Esophagus muscularis mucosa (tissue), 4 donors: ENCODE results near the gene GPATCH3. TPM values are rescaled to one million over a fixed set of nuclear protein-coding genes. Genes with fewer than 3 reads are reported as not detected.

Experiments used
- DNase-seq: peaks from one replicate; pipeline ENCODE4 v3.0.0-alpha.2; 2017; ENCODE audit errors: extremely low spot score
- H3K27ac ChIP-seq, 4 donors: fragments of 200-600 bp; sonication (generic); replicated peaks in 1 of 4; 1 replicate in 3 of 4; 2 replicates in 1 of 4; pipeline ENCODE4 v1.5.1; 2016 to 2019; ENCODE audit warnings: mild to moderate bottlenecking in 1 of 4
- H3K27me3 ChIP-seq, 4 donors: fragments of 200-600 bp; sonication (generic); one replicate each; pipeline versions ENCODE4 v1.5.1 to v1.6.0; 2016 to 2019
- H3K36me3 ChIP-seq, 4 donors: fragments of 200-600 bp; sonication (generic); one replicate each; pipeline ENCODE4 v1.5.1; 2016 to 2019
- H3K4me1 ChIP-seq, 4 donors: fragments of 200-600 bp; sonication (generic); one replicate each; pipeline ENCODE4 v1.5.1; 2016 to 2019
- H3K4me3 ChIP-seq, 4 donors: fragments of 200-600 bp; sonication (generic); 1 replicate in 2 of 4; 2 replicates in 2 of 4; pipeline ENCODE4 v1.5.1; 2016 to 2019; ENCODE audit warnings: mild to moderate bottlenecking in 4 of 4, moderate library complexity in 1 of 4
- H3K9me3 ChIP-seq, 4 donors: fragments of 200-600 bp; sonication (generic); 1 replicate in 3 of 4; 2 replicates in 1 of 4; pipeline ENCODE4 v1.5.1; 2016 to 2019
- EP300 ChIP-seq: sonication (generic); formaldehyde crosslinking; IDR thresholded peaks from one replicate; pipeline ENCODE4 v1.6.1; 2017; ENCODE audit warnings: antibody characterized with exemption
- POLR2A ChIP-seq: fragments of 450-650 bp; IDR thresholded peaks from one replicate; pipeline ENCODE4 v1.6.1; 2017; ENCODE audit warnings: antibody characterized with exemption, moderate library complexity, mild to moderate bottlenecking, low read depth
- POLR2AphosphoS5 ChIP-seq, 2 donors: sonication (generic); formaldehyde crosslinking; IDR thresholded peaks; one replicate each; pipeline ENCODE4 v1.6.1; 2017; ENCODE audit warnings: antibody characterized with exemption in 2 of 2
- WGBS: methylation state at CpG from one replicate; pipeline ENCODE4 v1.1.5; 2018; 5-methylcytosine and 5-hydroxymethylcytosine counted together
- intact Hi-C: fragments of 100-400 bp; cut with DNase I; formaldehyde crosslinking; loops from one replicate; pipeline ENCODE4 v1.15.1; 2023
- total RNA-seq, 4 donors: library from RNA; depleted of rRNA; stranded (reverse); fragments of >200 nt; gene quantifications; one replicate each; pipeline versions ENCODE4 v1.1.0 to v1.2.1, GENCODE V29; 2016
- TF ChIP-seq, protein P1 (sequence below), 3 experiments: fragments of 200-600 bp in 2 of 3; fragments of 450-650 bp in 1 of 3; sonication (generic) in 2 of 3; IDR thresholded peaks; one replicate each; pipeline ENCODE4 v1.5.1; 2017 to 2019; ENCODE audit warnings: antibody characterized with exemption in 3 of 3, mild to moderate bottlenecking in 2 of 3, moderate library complexity in 1 of 3

GPATCH3 gene
- total RNA-seq, 4 donors from 2014 or later, result 7.5 to 17.0 (median 8.8) TPM

DNA sequence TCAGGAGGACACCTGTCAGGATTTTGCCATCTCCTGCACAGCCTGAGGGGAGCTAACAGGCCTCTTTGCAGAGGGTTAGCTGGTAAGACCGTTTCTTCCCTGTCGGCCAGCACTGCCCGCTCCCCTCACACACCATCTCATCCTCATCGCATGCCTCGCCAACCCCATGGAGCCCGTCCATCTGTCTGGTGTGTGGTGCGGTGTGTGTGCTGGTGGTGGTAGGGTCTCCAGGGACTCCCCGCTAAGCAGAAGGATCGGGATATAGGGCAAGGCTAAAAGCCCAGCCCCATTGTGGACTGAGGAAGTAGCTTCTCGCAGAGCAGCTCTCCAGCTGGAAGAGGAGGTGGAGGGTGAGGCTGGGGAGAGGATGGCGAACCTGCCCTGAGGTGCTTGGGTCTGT, 44.1 kb downstream of the GPATCH3 start:
- DNase-seq, result no peak
- no peak for TF ChIP-seq POLR2AphosphoS5 (IDR thresholded peaks at IDR 0.05)
- TF ChIP-seq EP300, result no peak
- TF ChIP-seq, protein P1, sequence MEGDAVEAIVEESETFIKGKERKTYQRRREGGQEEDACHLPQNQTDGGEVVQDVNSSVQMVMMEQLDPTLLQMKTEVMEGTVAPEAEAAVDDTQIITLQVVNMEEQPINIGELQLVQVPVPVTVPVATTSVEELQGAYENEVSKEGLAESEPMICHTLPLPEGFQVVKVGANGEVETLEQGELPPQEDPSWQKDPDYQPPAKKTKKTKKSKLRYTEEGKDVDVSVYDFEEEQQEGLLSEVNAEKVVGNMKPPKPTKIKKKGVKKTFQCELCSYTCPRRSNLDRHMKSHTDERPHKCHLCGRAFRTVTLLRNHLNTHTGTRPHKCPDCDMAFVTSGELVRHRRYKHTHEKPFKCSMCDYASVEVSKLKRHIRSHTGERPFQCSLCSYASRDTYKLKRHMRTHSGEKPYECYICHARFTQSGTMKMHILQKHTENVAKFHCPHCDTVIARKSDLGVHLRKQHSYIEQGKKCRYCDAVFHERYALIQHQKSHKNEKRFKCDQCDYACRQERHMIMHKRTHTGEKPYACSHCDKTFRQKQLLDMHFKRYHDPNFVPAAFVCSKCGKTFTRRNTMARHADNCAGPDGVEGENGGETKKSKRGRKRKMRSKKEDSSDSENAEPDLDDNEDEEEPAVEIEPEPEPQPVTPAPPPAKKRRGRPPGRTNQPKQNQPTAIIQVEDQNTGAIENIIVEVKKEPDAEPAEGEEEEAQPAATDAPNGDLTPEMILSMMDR (IDR thresholded peaks at IDR 0.05), result no peak
- TF ChIP-seq POLR2A, result no peak
- H3K4me3 ChIP-seq, result no peak overlapping the region
- WGBS, result 92% methylated on average over 11 of the region's 11 CpGs
- no peaks in the 10 kb centered on the region for H3K9me3 ChIP-seq
- H3K36me3 ChIP-seq, result peaks cover 12 to 70% (median 69%) of the 10 kb centered on the region in 4 donors
- intact Hi-C loops, result no loop called here
- peaks cover 0 to 9% (median 5%) of the 10 kb centered on the region in 4 donors for H3K4me1 ChIP-seq
- no peaks in the 10 kb centered on the region for H3K27me3 ChIP-seq
- no peak overlapping the region for H3K27ac ChIP-seq

- Histone ChIP-seq H3K27ac (no peak overlapping the region), H3K9me3 (no peaks in the 10 kb centered on the region), H3K4me3 (no peak overlapping the region), H3K27me3 (no peaks in the 10 kb centered on the region), H3K36me3 (peaks cover 18 to 75% (median 74%) of the 10 kb centered on the region in 4 donors), H3K4me1 (peaks cover 0 to 9% (median 5%) of the 10 kb centered on the region in 4 donors)
- intact Hi-C loops, result no loop called here
- 100% methylated on average over 4 of the region's 4 CpGs for WGBS
- DNase-seq, result no peak
- no peak for TF ChIP-seq POLR2AphosphoS5 (IDR thresholded peaks at IDR 0.05)
- TF ChIP-seq EP300, result no peak
Measured at GRCh38 chr1:26855636-26856035, 44.6 kb downstream of the GPATCH3 start.

- Histone ChIP-seq H3K4me3 (no peak overlapping the region), H3K36me3 (peaks cover 23 to 82% (median 82%) of the 10 kb centered on the region in 4 donors), H3K4me1 (peaks cover 0 to 10% (median 6%) of the 10 kb centered on the region in 4 donors), H3K27me3 (no peaks in the 10 kb centered on the region), H3K9me3 (no peaks in the 10 kb centered on the region), H3K27ac (no peak overlapping the region)
- DNase-seq, result no peak
- 67% methylated on average over 1 of the region's 5 CpGs for WGBS
- TF ChIP-seq POLR2A, result no peak
- TF ChIP-seq, protein P1 (IDR thresholded peaks at IDR 0.05), result no peak
- TF ChIP-seq POLR2AphosphoS5 (IDR thresholded peaks at IDR 0.05), result no peak
- no peak for TF ChIP-seq EP300
- intact Hi-C loops, result no loop called here
Measured at GRCh38 chr1:26854906-26855305, 45.4 kb downstream of the GPATCH3 start.

DNA sequence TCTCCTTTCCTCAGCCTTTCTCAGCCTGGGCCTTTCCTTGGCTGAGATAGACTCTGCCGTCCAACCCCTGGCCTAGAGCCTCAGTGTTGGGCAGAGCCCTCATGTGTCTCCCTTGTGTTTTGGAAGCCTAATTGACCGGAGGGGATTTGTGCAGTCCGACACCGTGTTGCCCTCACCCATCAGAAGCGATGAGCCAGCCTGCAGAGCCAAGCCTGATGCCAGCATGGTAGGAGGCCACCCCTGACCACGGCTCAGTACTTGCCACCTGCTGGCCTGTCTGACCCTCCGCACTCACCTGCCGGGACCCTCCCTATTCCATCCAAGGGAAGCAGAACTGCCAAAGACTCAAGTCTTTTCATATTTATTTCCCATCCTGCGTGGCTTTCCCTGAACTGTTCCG, 46.7 kb downstream of the GPATCH3 start:
- Histone ChIP-seq H3K4me1 (peaks cover 2 to 23% (median 16%) of the 10 kb centered on the region in 4 donors), H3K9me3 (no peaks in the 10 kb centered on the region), H3K36me3 (peaks cover 23 to 95% (median 95%) of the 10 kb centered on the region in 4 donors), H3K27ac (no peak overlapping the region), H3K27me3 (no peaks in the 10 kb centered on the region), H3K4me3 (no peak overlapping the region)
- DNase-seq, result no peak
- intact Hi-C loops, result loop anchor here (1.0 kb wide), 1 partner anchor 26 kb away; no protein-coding TSS in a partner anchor
- WGBS, result 95% methylated on average over 5 of the region's 10 CpGs
- TF ChIP-seq POLR2A, result no peak
- TF ChIP-seq POLR2AphosphoS5 (IDR thresholded peaks at IDR 0.05), result no peak
- TF ChIP-seq, protein P1 (IDR thresholded peaks at IDR 0.05), result no peak
- TF ChIP-seq EP300, result no peak

DNA sequence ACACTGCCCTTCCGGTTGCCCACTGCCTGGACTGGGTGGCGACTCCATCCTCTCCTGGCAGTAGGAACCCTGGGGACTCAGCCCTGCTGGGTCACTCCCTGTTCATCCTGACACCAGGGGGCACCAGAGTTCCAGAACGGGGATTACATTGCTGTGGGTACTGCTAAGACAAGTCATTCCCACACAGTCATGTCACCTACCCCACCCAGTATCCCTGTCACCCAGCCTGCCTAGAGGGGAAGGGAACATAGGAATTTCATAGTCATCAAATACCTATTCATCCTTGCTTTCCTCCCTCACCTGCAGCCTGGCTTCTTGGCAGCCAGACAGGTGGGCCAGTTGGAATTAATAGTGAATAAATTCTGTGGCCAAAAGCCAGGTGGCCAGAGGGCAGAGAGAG, 47.1 kb downstream of the GPATCH3 start:
- WGBS, result 15% methylated on average over 3 of the region's 3 CpGs

More for the DNA sequence above, 47.1 kb downstream of the GPATCH3 start:
- H3K4me1 ChIP-seq, result peaks cover 2 to 28% (median 21%) of the 10 kb centered on the region in 4 donors
- TF ChIP-seq POLR2AphosphoS5 (IDR thresholded peaks at IDR 0.05), result peak; percentile 23 to 28
- no peak for TF ChIP-seq EP300
- no peak for TF ChIP-seq POLR2A
- TF ChIP-seq, protein P1 (IDR thresholded peaks at IDR 0.05), result peak; percentile 82 to 86 (median 83)
- peaks cover 23 to 98% (median 97%) of the 10 kb centered on the region in 4 donors for H3K36me3 ChIP-seq
- H3K27ac ChIP-seq, result no peak overlapping the region
- peak; percentile 95 for DNase-seq
- no peaks in the 10 kb centered on the region for H3K9me3 ChIP-seq
- no peak overlapping the region for H3K4me3 ChIP-seq
- H3K27me3 ChIP-seq, result no peaks in the 10 kb centered on the region
- intact Hi-C loops, result loop anchor here (1.0 kb wide), 1 partner anchor 26 kb away; no protein-coding TSS in a partner anchor
